Stimulated activated memory B cell treated with anti-CD40 and anti-IgM and Interleukin-4, amounts not matched to agents 10 μg/mL and 1 μg/mL and 100 μg/mL, for 72 hours (primary cell): ENCODE results near the gene ROBO4.
A peak's percentile ranks its signal among the peaks of the same experiment; 100 is the strongest.

Experiments
- ATAC-seq: fragments of 150-1000 bp; cut with Tn5 transposase; 2 replicates; pipeline ENCODE4 v1.10.0; 2021
- H3K27ac Mint-ChIP-seq: one replicate; pipeline ENCODE4 v1.8.0; 2022; ENCODE audit warnings: mild to moderate bottlenecking, mixed read lengths
- H3K27me3 Mint-ChIP-seq: one replicate; pipeline ENCODE4 v1.8.0; 2022; ENCODE audit warnings: mixed read lengths
- H3K36me3 Mint-ChIP-seq: one replicate; pipeline ENCODE4 v1.8.0; 2022; ENCODE audit warnings: mixed read lengths
- H3K4me1 Mint-ChIP-seq: one replicate; pipeline ENCODE4 v1.8.0; 2022; ENCODE audit warnings: mixed read lengths
- H3K4me3 Mint-ChIP-seq: one replicate; pipeline ENCODE4 v1.8.0; 2022; ENCODE audit warnings: mild to moderate bottlenecking, moderate library complexity, mixed read lengths
- H3K9me3 Mint-ChIP-seq: one replicate; pipeline ENCODE4 v1.8.0; 2022; ENCODE audit warnings: mixed read lengths

Gene ROBO4

DNA sequence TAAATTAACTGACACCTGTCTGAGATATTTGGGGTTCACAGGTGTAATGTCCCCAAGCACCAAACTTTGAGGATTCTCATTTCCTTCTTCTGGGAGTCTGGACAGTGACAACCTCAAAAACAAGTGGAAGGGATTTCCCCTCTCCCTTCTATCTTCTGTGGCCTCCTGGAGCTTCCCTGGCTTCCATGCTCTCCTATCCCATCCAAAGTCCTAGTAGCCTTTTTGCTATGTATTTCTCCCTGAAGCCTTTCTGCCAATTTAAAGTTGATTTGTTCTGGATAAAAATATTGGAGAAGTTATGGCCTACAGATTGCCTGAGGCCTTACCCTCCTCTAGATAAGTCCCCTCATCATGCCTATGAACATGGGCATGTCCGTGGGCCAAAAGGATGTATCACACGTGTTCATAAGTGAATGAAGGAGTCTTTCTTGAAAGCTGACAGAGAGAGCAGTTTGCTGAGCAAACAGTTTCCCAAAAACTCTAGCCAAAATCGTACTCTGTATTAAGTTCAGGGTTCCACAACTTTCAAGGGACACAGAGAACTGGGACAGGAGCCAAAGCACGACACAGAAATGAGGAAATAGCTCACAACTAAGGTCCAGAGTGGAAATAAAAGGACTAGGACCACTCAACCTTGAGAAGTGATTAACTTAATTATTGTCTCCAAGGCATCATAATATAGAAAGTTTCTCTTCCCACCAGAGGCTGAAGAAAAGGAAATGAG lies 31.4 kb upstream of the ROBO4 start:
- H3K27ac Mint-ChIP-seq, result no peak overlapping the region
- no peak for ATAC-seq
- H3K36me3 Mint-ChIP-seq, result no peaks in the 10 kb centered on the region
- H3K9me3 Mint-ChIP-seq, result no peaks in the 10 kb centered on the region
- no peak overlapping the region for H3K4me3 Mint-ChIP-seq
- H3K4me1 Mint-ChIP-seq, result peaks cover 5% of the 10 kb centered on the region
- H3K27me3 Mint-ChIP-seq, result no peaks in the 10 kb centered on the region

DNA sequence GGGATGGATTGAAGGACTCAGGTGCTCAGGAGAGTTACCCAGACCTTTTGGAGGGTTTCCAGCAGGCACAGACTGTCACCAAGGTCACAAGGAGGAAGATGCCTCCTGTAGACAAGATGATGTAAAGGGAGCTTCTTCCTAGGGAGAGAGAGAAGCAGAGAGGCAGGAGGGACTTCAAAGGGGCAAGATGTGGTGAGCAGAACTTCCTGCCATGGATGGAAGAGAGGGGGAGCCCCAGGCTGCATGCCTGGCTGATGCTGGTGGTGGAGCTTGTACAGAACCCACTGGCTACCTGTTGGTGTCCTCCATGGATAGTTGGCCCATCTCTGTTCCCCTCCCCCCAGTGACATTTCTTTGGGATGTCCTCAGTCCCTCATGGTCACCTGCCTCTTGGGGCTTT lies 25.6 kb upstream of the ROBO4 start:
- Mint-ChIP-seq H3K27ac (no peak overlapping the region), H3K4me1 (no peaks in the 10 kb centered on the region), H3K4me3 (no peak overlapping the region), H3K9me3 (no peaks in the 10 kb centered on the region), H3K27me3 (peaks cover 32% of the 10 kb centered on the region), H3K36me3 (no peaks in the 10 kb centered on the region)
- ATAC-seq, result no peak

GRCh38 chr11:124922831-124923230 lies 25.2 kb upstream of the ROBO4 start:
- H3K4me3 Mint-ChIP-seq, result no peak overlapping the region

GRCh38 chr11:124920870-124921609 lies 23.4 kb upstream of the ROBO4 start:
- H3K27ac Mint-ChIP-seq, result no peak overlapping the region
- H3K27me3 Mint-ChIP-seq, result peaks cover 55% of the 10 kb centered on the region
- no peaks in the 10 kb centered on the region for H3K9me3 Mint-ChIP-seq
- H3K4me1 Mint-ChIP-seq, result no peaks in the 10 kb centered on the region
- ATAC-seq, result peak; percentile 70
- no peaks in the 10 kb centered on the region for H3K36me3 Mint-ChIP-seq
- H3K4me3 Mint-ChIP-seq, result no peak overlapping the region

More at GRCh38 chr11:124922831-124923230, 25.2 kb upstream of the ROBO4 start:
- peaks cover 37% of the 10 kb centered on the region for H3K27me3 Mint-ChIP-seq
- no peaks in the 10 kb centered on the region for H3K4me1 Mint-ChIP-seq
- no peak for ATAC-seq
- no peak overlapping the region for H3K27ac Mint-ChIP-seq
- no peaks in the 10 kb centered on the region for H3K9me3 Mint-ChIP-seq
- no peaks in the 10 kb centered on the region for H3K36me3 Mint-ChIP-seq

DNA sequence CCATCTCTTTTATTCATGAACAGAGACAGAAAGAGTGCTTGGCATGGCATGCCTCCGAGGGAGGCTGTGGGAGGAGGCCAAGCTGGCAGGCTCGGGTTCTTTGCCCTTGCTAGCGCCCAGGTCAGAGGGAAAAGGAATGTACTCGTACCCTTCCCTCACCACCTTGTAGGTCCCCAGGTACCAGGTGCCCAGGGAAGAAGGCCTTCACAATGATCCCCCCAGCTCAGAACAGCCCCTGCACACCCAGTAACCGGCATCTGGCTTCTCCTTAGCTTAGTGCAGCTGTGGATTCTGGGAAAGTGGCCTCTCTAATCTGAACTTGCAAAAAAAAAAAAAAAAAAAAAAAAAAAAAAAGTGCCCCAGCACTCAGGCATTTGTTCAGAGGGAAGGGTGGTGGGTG lies 22.7 kb upstream of the ROBO4 start:
- H3K9me3 Mint-ChIP-seq, result no peaks in the 10 kb centered on the region
- no peaks in the 10 kb centered on the region for H3K4me1 Mint-ChIP-seq
- no peak overlapping the region for H3K27ac Mint-ChIP-seq
- no peak for ATAC-seq
- H3K36me3 Mint-ChIP-seq, result no peaks in the 10 kb centered on the region
- H3K4me3 Mint-ChIP-seq, result no peak overlapping the region
- H3K27me3 Mint-ChIP-seq, result peaks cover 62% of the 10 kb centered on the region

- no peak for ATAC-seq
- H3K27me3 Mint-ChIP-seq, result peaks cover 64% of the 10 kb centered on the region
- H3K4me1 Mint-ChIP-seq, result no peaks in the 10 kb centered on the region
- H3K9me3 Mint-ChIP-seq, result no peaks in the 10 kb centered on the region
- H3K36me3 Mint-ChIP-seq, result no peaks in the 10 kb centered on the region
- no peak overlapping the region for H3K27ac Mint-ChIP-seq
- H3K4me3 Mint-ChIP-seq, result no peak overlapping the region
Observed at GRCh38 chr11:124919898-124920297, 22.2 kb upstream of the ROBO4 start.

GRCh38 chr11:124918950-124919349 lies 21.3 kb upstream of the ROBO4 start, which contains the start of gene HEPN1:
HEPN1 (plus strand) TSS chr11:124919250.
- Mint-ChIP-seq H3K27ac (no peak within 1 kb of the TSS), H3K4me1 (no peaks in the 10 kb centered on the region), H3K27me3 (peaks cover 64% of the 10 kb centered on the region), H3K36me3 (no peaks in the 10 kb centered on the region), H3K4me3 (no peak within 1 kb of the TSS), H3K9me3 (no peaks in the 10 kb centered on the region)
- ATAC-seq, result no peak

DNA sequence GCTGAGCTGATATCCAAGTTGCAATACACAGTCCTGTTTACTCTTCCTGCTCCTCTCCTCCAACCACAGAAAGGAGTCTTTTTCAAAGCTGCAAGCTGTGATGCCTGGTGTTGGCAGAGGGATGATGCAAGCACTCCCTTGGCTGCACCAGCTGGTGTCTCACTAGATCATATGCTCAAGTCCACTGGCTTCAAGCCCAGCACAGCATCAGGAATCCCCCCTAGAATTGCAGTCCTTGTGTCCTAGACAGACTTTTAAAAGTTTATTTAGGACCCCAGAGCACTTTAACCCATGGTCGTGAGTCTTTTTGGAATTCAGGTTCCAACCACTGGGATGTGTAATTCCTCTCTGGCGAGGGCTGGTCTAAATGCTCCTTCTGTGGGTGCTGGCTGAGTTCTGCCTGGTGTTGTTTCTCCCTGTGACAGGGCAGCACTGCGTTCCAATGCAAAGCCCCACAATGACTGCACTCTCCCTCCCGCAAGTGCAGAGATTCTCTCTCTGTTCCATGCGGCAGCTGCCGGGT lies 19.5 kb upstream of the ROBO4 start:
- H3K4me3 Mint-ChIP-seq, result no peak overlapping the region
- H3K27me3 Mint-ChIP-seq, result peaks cover 55% of the 10 kb centered on the region
- H3K9me3 Mint-ChIP-seq, result no peaks in the 10 kb centered on the region
- H3K36me3 Mint-ChIP-seq, result no peaks in the 10 kb centered on the region
- no peak overlapping the region for H3K27ac Mint-ChIP-seq
- no peaks in the 10 kb centered on the region for H3K4me1 Mint-ChIP-seq
- no peak for ATAC-seq

DNA sequence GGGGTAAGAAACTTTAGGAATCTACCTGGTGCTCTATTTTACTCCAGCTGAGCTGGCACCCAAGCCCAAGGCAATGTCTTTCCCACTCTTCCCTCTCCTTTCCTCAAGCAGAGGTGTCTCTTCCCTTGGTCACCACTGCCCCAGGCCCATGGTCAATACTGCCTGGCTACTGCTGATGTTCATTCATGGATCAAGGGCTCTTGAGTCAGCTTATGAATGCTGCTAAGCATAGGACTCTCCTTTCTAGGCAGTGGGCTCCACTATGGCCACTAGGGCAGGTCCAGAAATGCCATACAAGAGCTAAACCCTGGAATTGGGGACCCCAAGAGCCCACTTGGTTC lies 18.7 kb upstream of the ROBO4 start:
- Mint-ChIP-seq H3K27ac (no peak overlapping the region), H3K36me3 (no peaks in the 10 kb centered on the region), H3K27me3 (peaks cover 60% of the 10 kb centered on the region), H3K9me3 (peaks cover 6% of the 10 kb centered on the region), H3K4me1 (no peaks in the 10 kb centered on the region), H3K4me3 (no peak overlapping the region)
- no peak for ATAC-seq

GRCh38 chr11:124915541-124916369 lies 18.1 kb upstream of the ROBO4 start:
- Mint-ChIP-seq H3K4me1 (no peaks in the 10 kb centered on the region), H3K27ac (no peak overlapping the region), H3K4me3 (no peak overlapping the region), H3K36me3 (no peaks in the 10 kb centered on the region), H3K27me3 (peaks cover 61% of the 10 kb centered on the region), H3K9me3 (peaks cover 6% of the 10 kb centered on the region)
- ATAC-seq, result no peak

DNA sequence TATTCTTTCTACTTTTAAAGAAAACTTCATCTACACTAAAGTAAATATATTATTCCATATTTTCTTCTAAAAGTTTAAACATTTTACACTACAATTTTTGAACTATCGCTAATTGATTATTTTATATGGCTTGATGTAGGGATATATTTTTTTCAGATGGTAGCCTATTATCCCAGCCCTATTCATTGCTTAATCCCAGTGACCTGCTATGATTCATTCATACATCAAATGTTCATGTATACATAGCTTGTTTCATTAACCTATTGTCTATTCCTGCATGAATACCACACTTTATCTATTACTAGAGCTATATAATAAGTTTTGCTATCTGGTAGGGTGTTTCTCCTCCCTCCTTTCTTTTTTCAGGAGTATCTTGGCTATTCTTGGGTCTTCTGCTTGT lies 5.0 kb upstream of the ROBO4 start:
- no peaks in the 10 kb centered on the region for H3K4me1 Mint-ChIP-seq
- no peaks in the 10 kb centered on the region for H3K36me3 Mint-ChIP-seq
- H3K9me3 Mint-ChIP-seq, result peaks cover 3% of the 10 kb centered on the region
- no peak for ATAC-seq
- H3K27ac Mint-ChIP-seq, result no peak overlapping the region
- peaks cover 25% of the 10 kb centered on the region for H3K27me3 Mint-ChIP-seq
- H3K4me3 Mint-ChIP-seq, result no peak overlapping the region

DNA sequence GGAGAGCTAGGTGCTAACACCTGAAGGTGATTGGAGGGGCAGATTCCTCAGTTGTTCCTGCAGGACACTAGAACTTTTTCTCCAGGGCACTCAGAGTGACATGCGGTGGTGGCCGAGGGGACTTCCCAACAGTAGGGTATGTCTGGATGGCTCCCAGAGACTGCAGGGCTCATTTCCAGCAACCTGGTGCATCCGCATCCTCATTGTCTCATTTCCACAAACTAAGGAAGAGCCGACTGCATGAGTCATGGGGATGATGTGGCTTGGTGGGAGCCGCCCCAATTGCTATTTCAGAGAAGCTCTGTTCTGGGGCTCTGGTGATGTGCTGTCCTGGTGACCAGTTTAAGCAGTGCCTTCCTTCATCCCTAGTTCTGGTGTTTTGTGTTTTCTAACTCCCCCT lies 2.8 kb upstream of the ROBO4 start:
- Mint-ChIP-seq H3K36me3 (no peaks in the 10 kb centered on the region), H3K4me1 (no peaks in the 10 kb centered on the region), H3K27me3 (peaks cover 45% of the 10 kb centered on the region), H3K9me3 (peaks cover under 1% of the 10 kb centered on the region), H3K4me3 (no peak overlapping the region), H3K27ac (no peak overlapping the region)
- no peak for ATAC-seq

- Mint-ChIP-seq H3K36me3 (no peaks in the 10 kb centered on the region), H3K27me3 (peaks cover 54% of the 10 kb centered on the region), H3K27ac (no peak overlapping the region), H3K4me1 (no peaks in the 10 kb centered on the region), H3K9me3 (no peaks in the 10 kb centered on the region), H3K4me3 (no peak overlapping the region)
- no peak for ATAC-seq
Observed at GRCh38 chr11:124899383-124900145, 1.9 kb upstream of the ROBO4 start.

DNA sequence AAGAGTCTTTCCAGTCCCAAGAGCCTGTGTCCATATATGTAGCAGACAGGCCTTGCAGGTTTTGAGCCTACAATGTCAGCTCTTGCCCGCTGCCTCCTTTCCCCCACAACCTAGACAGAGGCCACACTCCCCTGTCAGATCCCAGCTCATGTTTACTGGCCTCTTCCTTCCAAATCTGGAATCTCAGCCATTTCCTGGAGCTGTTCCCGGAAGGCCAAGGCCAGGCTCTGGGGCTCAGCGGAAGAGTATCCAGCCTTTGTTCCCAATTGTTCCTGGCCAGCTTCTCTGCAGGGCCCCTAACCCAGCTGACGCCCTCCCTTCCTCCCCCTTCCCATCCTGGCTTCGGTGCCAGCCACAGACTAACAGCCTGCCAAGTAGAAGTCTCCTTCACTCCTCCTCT lies 1.0 kb upstream of the ROBO4 start:
- peaks cover 55% of the 10 kb centered on the region for H3K27me3 Mint-ChIP-seq

GRCh38 chr11:124898263-124898680 lies 607 bp upstream of the ROBO4 start:
- no peak for ATAC-seq
- H3K36me3 Mint-ChIP-seq, result no peaks in the 10 kb centered on the region
- H3K27me3 Mint-ChIP-seq, result peaks cover 55% of the 10 kb centered on the region
- no peaks in the 10 kb centered on the region for H3K4me1 Mint-ChIP-seq
- no peaks in the 10 kb centered on the region for H3K9me3 Mint-ChIP-seq
- H3K27ac Mint-ChIP-seq, result no peak overlapping the region
- no peak overlapping the region for H3K4me3 Mint-ChIP-seq

More for the DNA sequence above, 1.0 kb upstream of the ROBO4 start:
- Mint-ChIP-seq H3K9me3 (no peaks in the 10 kb centered on the region), H3K36me3 (no peaks in the 10 kb centered on the region), H3K4me1 (no peaks in the 10 kb centered on the region), H3K27ac (no peak overlapping the region), H3K4me3 (no peak overlapping the region)
- ATAC-seq, result no peak
